ENCODE results near the gene PARVG. TPM values are rescaled to one million over a fixed set of nuclear protein-coding genes. Genes with fewer than 3 reads are reported as not detected.
"Not testable (repeated sequence)": the region's sequence is repeated elsewhere in the genome, so short reads cannot be mapped to it uniquely, and the experiment has no call there.

PARVG gene
- total RNA-seq, 2 donors from 2014 or later = 74.9 to 81.5 TPM

- Mint-ChIP-seq H3K4me3 (no peak overlapping the region), H3K9me3 (no peaks in the 10 kb centered on the region), H3K27ac (no peak overlapping the region), H3K4me1 (ENCODE audit: low read depth) (no peaks in the 10 kb centered on the region), H3K36me3 (ENCODE audit: insufficient read depth in 2 of 2) (no peaks in the 10 kb centered on the region), H3K27me3 (ENCODE audit: low read depth) (peaks cover 15% of the 10 kb centered on the region)
- no peak for DNase-seq
- no peak for ATAC-seq (replicated peaks in 1 of 2)
Observed at GRCh38 chr22:44237290-44237689, 56.6 kb downstream of the PARVG start.

- peaks cover 15% of the 10 kb centered on the region for H3K27me3 Mint-ChIP-seq (ENCODE audit: low read depth)
- H3K4me1 Mint-ChIP-seq (ENCODE audit: low read depth); H3K27ac Mint-ChIP-seq; DNase-seq; H3K9me3 Mint-ChIP-seq; H3K4me3 Mint-ChIP-seq; ATAC-seq (replicated peaks in 1 of 2); H3K36me3 Mint-ChIP-seq (ENCODE audit: insufficient read depth in 2 of 2): not testable (repeated sequence)
Observed at GRCh38 chr22:44241121-44241520, 60.4 kb downstream of the PARVG start.

GRCh38 chr22:44242946-44243724 is 62.4 kb downstream of the PARVG start:
- Mint-ChIP-seq H3K36me3 (ENCODE audit: insufficient read depth in 2 of 2) (no peaks in the 10 kb centered on the region), H3K4me1 (ENCODE audit: low read depth) (no peaks in the 10 kb centered on the region), H3K27me3 (ENCODE audit: low read depth) (peaks cover 15% of the 10 kb centered on the region), H3K27ac (no peak overlapping the region), H3K4me3 (no peak overlapping the region), H3K9me3 (no peaks in the 10 kb centered on the region)
- ATAC-seq (replicated peaks in 1 of 2) = no peak
- no peak for DNase-seq

- DNase-seq (no peak), ATAC-seq (replicated peaks in 1 of 2) (no peak)
- Mint-ChIP-seq H3K36me3 (ENCODE audit: insufficient read depth in 2 of 2) (no peaks in the 10 kb centered on the region), H3K27me3 (ENCODE audit: low read depth) (peaks cover 15% of the 10 kb centered on the region), H3K27ac (no peak overlapping the region), H3K4me1 (ENCODE audit: low read depth) (no peaks in the 10 kb centered on the region), H3K4me3 (no peak overlapping the region), H3K9me3 (no peaks in the 10 kb centered on the region)
Observed at GRCh38 chr22:44243761-44244160, 63.0 kb downstream of the PARVG start.

- ATAC-seq (replicated peaks in 1 of 2) (no peak), DNase-seq (no peak)
- Mint-ChIP-seq H3K4me1 (ENCODE audit: low read depth) (no peaks in the 10 kb centered on the region), H3K27me3 (ENCODE audit: low read depth) (peaks cover 9% of the 10 kb centered on the region), H3K4me3 (no peak overlapping the region), H3K9me3 (peaks cover 3% of the 10 kb centered on the region in 2 donors), H3K27ac (no peak overlapping the region), H3K36me3 (ENCODE audit: insufficient read depth in 2 of 2) (peaks cover 0 to 3% of the 10 kb centered on the region in 2 donors)
Observed at GRCh38 chr22:44244265-44244822, 63.6 kb downstream of the PARVG start.

GRCh38 chr22:44245438-44245837 is 64.7 kb downstream of the PARVG start:
- DNase-seq (no peak), ATAC-seq (replicated peaks in 1 of 2) (no peak)
- no peak overlapping the region for H3K27ac Mint-ChIP-seq
- H3K27me3 Mint-ChIP-seq (ENCODE audit: low read depth) = peaks cover 9% of the 10 kb centered on the region
- H3K36me3 Mint-ChIP-seq (ENCODE audit: insufficient read depth in 2 of 2) = peaks cover 2 to 7% of the 10 kb centered on the region in 2 donors
- H3K4me1 Mint-ChIP-seq (ENCODE audit: low read depth) = no peaks in the 10 kb centered on the region
- H3K4me3 Mint-ChIP-seq = no peak overlapping the region
- peaks cover 3 to 6% of the 10 kb centered on the region in 2 donors for H3K9me3 Mint-ChIP-seq

- H3K4me3 Mint-ChIP-seq = no peak overlapping the region
Observed at GRCh38 chr22:44245867-44246266, 65.1 kb downstream of the PARVG start.

GRCh38 chr22:44246615-44247326 is 66.0 kb downstream of the PARVG start:
- Mint-ChIP-seq H3K4me3 (no peak overlapping the region), H3K9me3 (peaks cover 5 to 10% of the 10 kb centered on the region in 2 donors), H3K27ac (no peak overlapping the region), H3K36me3 (ENCODE audit: insufficient read depth in 2 of 2) (peaks cover 3 to 7% of the 10 kb centered on the region in 2 donors), H3K4me1 (ENCODE audit: low read depth) (no peaks in the 10 kb centered on the region), H3K27me3 (ENCODE audit: low read depth) (peaks cover 7% of the 10 kb centered on the region)
- DNase-seq = no peak
- no peak for ATAC-seq (replicated peaks in 1 of 2)

More at GRCh38 chr22:44245867-44246266, 65.1 kb downstream of the PARVG start:
- Mint-ChIP-seq H3K4me1 (ENCODE audit: low read depth) (no peaks in the 10 kb centered on the region), H3K27me3 (ENCODE audit: low read depth) (peaks cover 4% of the 10 kb centered on the region), H3K9me3 (peaks cover 3 to 7% of the 10 kb centered on the region in 2 donors), H3K36me3 (ENCODE audit: insufficient read depth in 2 of 2) (peaks cover 3 to 7% of the 10 kb centered on the region in 2 donors), H3K27ac (no peak overlapping the region)
- no peak for DNase-seq
- no peak for ATAC-seq (replicated peaks in 1 of 2)

- Mint-ChIP-seq H3K27me3 (ENCODE audit: low read depth) (peaks cover 13% of the 10 kb centered on the region), H3K4me3 (no peak overlapping the region), H3K36me3 (ENCODE audit: insufficient read depth in 2 of 2) (peaks cover 3 to 7% of the 10 kb centered on the region in 2 donors), H3K27ac (no peak overlapping the region), H3K4me1 (ENCODE audit: low read depth) (no peaks in the 10 kb centered on the region), H3K9me3 (peaks cover 5 to 10% of the 10 kb centered on the region in 2 donors)
- ATAC-seq (replicated peaks in 1 of 2) (no peak), DNase-seq (no peak)
Observed at GRCh38 chr22:44247346-44247745, 66.6 kb downstream of the PARVG start.

- no peak overlapping the region for H3K4me3 Mint-ChIP-seq
- H3K27ac Mint-ChIP-seq = no peak overlapping the region
- peaks cover 3 to 7% of the 10 kb centered on the region in 2 donors for H3K36me3 Mint-ChIP-seq (ENCODE audit: insufficient read depth in 2 of 2)
- peaks cover 15% of the 10 kb centered on the region for H3K27me3 Mint-ChIP-seq (ENCODE audit: low read depth)
- DNase-seq (no peak), ATAC-seq (replicated peaks in 1 of 2) (no peak)
- H3K4me1 Mint-ChIP-seq (ENCODE audit: low read depth) = no peaks in the 10 kb centered on the region
- peaks cover 5 to 10% of the 10 kb centered on the region in 2 donors for H3K9me3 Mint-ChIP-seq
Observed at GRCh38 chr22:44247923-44248892, 67.5 kb downstream of the PARVG start.

GRCh38 chr22:44248926-44249325 is 68.2 kb downstream of the PARVG start:
- Mint-ChIP-seq H3K27ac (no peak overlapping the region), H3K27me3 (ENCODE audit: low read depth) (peaks cover 15% of the 10 kb centered on the region), H3K4me1 (ENCODE audit: low read depth) (no peaks in the 10 kb centered on the region), H3K4me3 (no peak overlapping the region), H3K36me3 (ENCODE audit: insufficient read depth in 2 of 2) (peaks cover 3 to 7% of the 10 kb centered on the region in 2 donors), H3K9me3 (peaks cover 5 to 10% of the 10 kb centered on the region in 2 donors)
- no peak for ATAC-seq (replicated peaks in 1 of 2)
- DNase-seq = no peak

- DNase-seq (no peak), ATAC-seq (replicated peaks in 1 of 2) (no peak)
- H3K9me3 Mint-ChIP-seq = peaks cover 5 to 10% of the 10 kb centered on the region in 2 donors
- H3K27ac Mint-ChIP-seq = no peak overlapping the region
- H3K4me1 Mint-ChIP-seq (ENCODE audit: low read depth) = no peaks in the 10 kb centered on the region
- H3K27me3 Mint-ChIP-seq (ENCODE audit: low read depth) = peaks cover 15% of the 10 kb centered on the region
- no peak overlapping the region for H3K4me3 Mint-ChIP-seq
- H3K36me3 Mint-ChIP-seq (ENCODE audit: insufficient read depth in 2 of 2) = peaks cover 3 to 7% of the 10 kb centered on the region in 2 donors
Observed at GRCh38 chr22:44249376-44250147, 68.8 kb downstream of the PARVG start.

Data from activated T-cell treated with anti-CD3 and anti-CD28 coated beads, Interleukin-2, amount 50 U/mL, for 72 hours (primary cell).